Measurements from ENCODE around the gene TM4SF4.

The TM4SF4 gene, protein sequence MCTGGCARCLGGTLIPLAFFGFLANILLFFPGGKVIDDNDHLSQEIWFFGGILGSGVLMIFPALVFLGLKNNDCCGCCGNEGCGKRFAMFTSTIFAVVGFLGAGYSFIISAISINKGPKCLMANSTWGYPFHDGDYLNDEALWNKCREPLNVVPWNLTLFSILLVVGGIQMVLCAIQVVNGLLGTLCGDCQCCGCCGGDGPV

DNA sequence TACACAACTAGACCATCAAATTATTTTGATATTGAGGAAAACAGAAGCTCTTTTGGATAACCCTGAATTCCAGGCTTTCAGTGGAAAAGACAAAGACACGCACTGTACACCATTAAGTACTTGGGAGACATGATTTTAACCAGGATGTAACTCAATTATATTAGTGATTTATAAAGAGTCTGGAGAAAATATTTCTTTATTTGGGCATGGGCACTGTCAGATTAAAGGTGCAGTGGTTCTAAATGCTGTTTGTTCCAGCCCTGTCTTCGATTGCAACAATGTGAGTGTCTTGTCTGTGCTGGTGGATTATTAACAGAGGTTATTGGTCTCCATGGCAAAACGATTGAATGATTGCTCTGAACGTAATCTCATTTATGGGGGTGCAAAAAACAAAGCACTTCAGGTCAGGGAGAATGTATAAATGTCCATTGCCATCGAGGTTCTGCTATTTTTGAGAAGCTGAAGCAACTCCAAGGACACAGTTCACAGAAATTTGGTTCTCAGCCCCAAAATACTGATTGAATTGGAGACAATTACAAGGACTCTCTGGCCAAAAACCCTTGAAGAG is at the start of gene TM4SF4:
TSS of gene TM4SF4 (plus strand) at position 448 of the 568 bp plus-strand sequence. CDS start 181 bp downstream, outside the sequence.
- no peak for DNase-seq (ENCODE audit: low read depth)
- Histone ChIP-seq H3K4me3 (ENCODE audit: low read length) (no peak within 1 kb of the TSS), H3K36me3 (ENCODE audit: control insufficient read depth, insufficient read depth, low read length, severe bottlenecking) (no peaks in the 10 kb centered on the region), H3K9ac (ENCODE audit: low read length) (no peak within 1 kb of the TSS), H3K4me1 (ENCODE audit: control insufficient read depth, insufficient read depth, low read length) (peaks cover 41% of the 10 kb centered on the region), H3K9me3 (ENCODE audit: control insufficient read depth, low read length) (no peaks in the 10 kb centered on the region), H3K27me3 (replicated peaks; ENCODE audit: control insufficient read depth, insufficient read depth, low read length) (no peaks in the 10 kb centered on the region)

DNA sequence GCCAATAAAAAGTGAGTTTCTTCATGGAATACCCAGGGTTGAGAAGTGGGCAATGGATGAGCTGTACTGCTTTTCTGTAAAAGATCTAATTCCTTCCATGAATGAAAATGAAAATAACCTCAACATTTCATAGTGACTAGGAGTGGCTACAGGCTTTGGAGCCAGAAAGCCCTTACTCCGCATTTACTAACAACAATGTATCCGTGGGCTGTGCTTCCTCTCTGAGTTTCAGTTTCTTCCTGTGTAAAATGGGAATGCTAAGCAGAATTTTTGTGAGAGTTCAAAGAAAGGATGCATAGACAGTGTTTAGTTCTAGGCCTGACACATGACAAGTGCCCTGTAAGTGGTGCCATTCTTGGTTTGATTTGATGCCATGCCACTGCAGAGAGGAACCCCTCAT is 49.6 kb upstream of the TM4SF4 start:
- no peaks in the 10 kb centered on the region for H3K36me3 ChIP-seq (ENCODE audit: control insufficient read depth, insufficient read depth, low read length, severe bottlenecking)
- H3K9ac ChIP-seq (ENCODE audit: low read length), result no peak overlapping the region
- no peaks in the 10 kb centered on the region for H3K4me1 ChIP-seq (ENCODE audit: control insufficient read depth, insufficient read depth, low read length)
- H3K27me3 ChIP-seq (replicated peaks; ENCODE audit: control insufficient read depth, insufficient read depth, low read length), result no peaks in the 10 kb centered on the region
- no peak for DNase-seq (ENCODE audit: low read depth)
- no peak overlapping the region for H3K4me3 ChIP-seq (ENCODE audit: low read length)
- H3K9me3 ChIP-seq (ENCODE audit: control insufficient read depth, low read length), result no peaks in the 10 kb centered on the region

DNA sequence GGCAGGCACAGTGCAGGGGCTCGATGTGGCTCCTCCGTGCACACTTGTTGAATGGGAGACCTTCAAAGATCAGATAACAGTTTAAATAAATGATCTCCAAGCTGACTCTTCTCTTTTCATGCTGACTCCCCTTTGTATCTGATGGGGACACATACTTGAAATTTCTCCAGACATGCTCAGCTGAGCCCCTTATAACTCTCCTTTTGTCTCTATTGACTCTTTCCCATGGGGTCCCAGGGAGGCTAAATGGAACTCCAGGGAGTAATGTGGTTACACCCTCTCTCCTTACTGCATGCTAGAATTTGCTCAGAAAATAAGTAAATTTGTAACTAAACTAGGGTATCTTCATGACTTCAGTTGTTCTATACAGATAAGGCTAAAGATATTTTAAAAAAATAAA is 48.2 kb upstream of the TM4SF4 start:
- Histone ChIP-seq H3K4me3 (ENCODE audit: low read length) (no peak overlapping the region), H3K27me3 (replicated peaks; ENCODE audit: control insufficient read depth, insufficient read depth, low read length) (no peaks in the 10 kb centered on the region), H3K9me3 (ENCODE audit: control insufficient read depth, low read length) (no peaks in the 10 kb centered on the region), H3K36me3 (ENCODE audit: control insufficient read depth, insufficient read depth, low read length, severe bottlenecking) (no peaks in the 10 kb centered on the region), H3K9ac (ENCODE audit: low read length) (no peak overlapping the region), H3K4me1 (ENCODE audit: control insufficient read depth, insufficient read depth, low read length) (no peaks in the 10 kb centered on the region)
- no peak for DNase-seq (ENCODE audit: low read depth)

DNA sequence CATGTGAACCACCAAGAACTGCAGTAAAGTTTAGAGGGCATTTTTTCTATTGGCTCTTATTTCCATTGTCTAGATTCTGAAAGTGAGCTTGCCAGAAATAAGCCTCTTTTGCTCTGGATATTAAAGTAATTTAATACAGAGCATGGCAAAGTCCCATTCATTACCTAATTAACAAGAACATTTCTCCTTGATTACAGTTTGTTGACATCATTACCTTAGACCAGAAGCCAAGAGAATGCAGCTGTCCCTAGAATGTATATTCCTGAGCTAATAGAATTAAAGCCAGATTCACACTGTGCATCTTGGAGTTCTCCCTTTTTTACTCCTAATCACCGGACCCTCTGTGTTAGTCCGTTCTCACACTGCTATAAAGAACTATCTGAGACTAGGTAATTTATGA is 46.4 kb upstream of the TM4SF4 start:
- Histone ChIP-seq H3K9me3 (ENCODE audit: control insufficient read depth, low read length) (no peaks in the 10 kb centered on the region), H3K4me1 (ENCODE audit: control insufficient read depth, insufficient read depth, low read length) (no peaks in the 10 kb centered on the region), H3K4me3 (ENCODE audit: low read length) (no peak overlapping the region), H3K36me3 (ENCODE audit: control insufficient read depth, insufficient read depth, low read length, severe bottlenecking) (no peaks in the 10 kb centered on the region), H3K27me3 (replicated peaks; ENCODE audit: control insufficient read depth, insufficient read depth, low read length) (no peaks in the 10 kb centered on the region), H3K9ac (ENCODE audit: low read length) (no peak overlapping the region)
- DNase-seq (ENCODE audit: low read depth), result no peak

DNA sequence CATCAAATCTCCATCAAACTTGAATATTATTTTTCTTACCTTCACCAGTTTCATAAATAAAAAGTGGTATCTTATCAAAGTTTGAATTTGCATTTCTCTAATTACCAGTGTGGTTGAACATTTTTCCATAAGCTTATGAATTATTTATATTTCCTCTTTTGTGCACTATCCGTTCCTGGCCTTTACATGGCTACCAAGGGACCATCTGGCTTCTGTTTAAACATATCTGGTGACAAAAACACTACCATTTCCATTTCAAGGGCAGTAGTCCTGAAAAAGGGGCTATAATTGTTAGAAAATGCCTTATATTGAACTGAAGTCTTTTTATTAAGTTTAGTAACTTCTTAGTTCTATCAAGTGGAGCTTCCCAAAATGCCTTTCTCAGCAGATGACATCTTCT is 44.3 kb upstream of the TM4SF4 start:
- H3K9ac ChIP-seq (ENCODE audit: low read length), result no peak overlapping the region
- no peak for DNase-seq (ENCODE audit: low read depth)

DNA sequence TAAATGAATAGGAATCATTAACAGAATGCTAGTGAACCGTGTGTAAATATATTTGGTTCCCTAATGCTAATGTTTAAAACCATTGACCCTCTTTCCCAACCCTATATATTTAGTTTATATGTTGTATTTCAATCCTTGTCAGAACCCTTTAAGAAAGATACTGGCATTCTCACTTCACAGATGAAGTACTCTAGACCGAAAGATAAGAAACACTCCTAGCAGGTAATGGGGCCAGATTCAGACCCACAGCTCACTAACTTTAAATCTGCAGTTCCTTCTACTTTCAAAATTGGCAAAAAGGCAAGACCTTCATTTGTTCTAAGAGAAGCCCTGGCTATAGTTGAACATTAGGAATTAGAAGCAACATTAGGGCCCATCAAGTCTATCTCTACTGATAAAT is 42.3 kb upstream of the TM4SF4 start:
- Histone ChIP-seq H3K4me3 (ENCODE audit: low read length) (no peak overlapping the region), H3K27me3 (replicated peaks; ENCODE audit: control insufficient read depth, insufficient read depth, low read length) (no peaks in the 10 kb centered on the region), H3K9me3 (ENCODE audit: control insufficient read depth, low read length) (peaks cover 5% of the 10 kb centered on the region), H3K36me3 (ENCODE audit: control insufficient read depth, insufficient read depth, low read length, severe bottlenecking) (no peaks in the 10 kb centered on the region), H3K9ac (ENCODE audit: low read length) (no peak overlapping the region), H3K4me1 (ENCODE audit: control insufficient read depth, insufficient read depth, low read length) (peaks cover 2% of the 10 kb centered on the region)
- DNase-seq (ENCODE audit: low read depth), result no peak

More for the DNA sequence above, 44.3 kb upstream of the TM4SF4 start:
- Histone ChIP-seq H3K36me3 (ENCODE audit: control insufficient read depth, insufficient read depth, low read length, severe bottlenecking) (no peaks in the 10 kb centered on the region), H3K4me1 (ENCODE audit: control insufficient read depth, insufficient read depth, low read length) (no peaks in the 10 kb centered on the region), H3K27me3 (replicated peaks; ENCODE audit: control insufficient read depth, insufficient read depth, low read length) (no peaks in the 10 kb centered on the region), H3K9me3 (ENCODE audit: control insufficient read depth, low read length) (peaks cover 5% of the 10 kb centered on the region), H3K4me3 (ENCODE audit: low read length) (no peak overlapping the region)

DNA sequence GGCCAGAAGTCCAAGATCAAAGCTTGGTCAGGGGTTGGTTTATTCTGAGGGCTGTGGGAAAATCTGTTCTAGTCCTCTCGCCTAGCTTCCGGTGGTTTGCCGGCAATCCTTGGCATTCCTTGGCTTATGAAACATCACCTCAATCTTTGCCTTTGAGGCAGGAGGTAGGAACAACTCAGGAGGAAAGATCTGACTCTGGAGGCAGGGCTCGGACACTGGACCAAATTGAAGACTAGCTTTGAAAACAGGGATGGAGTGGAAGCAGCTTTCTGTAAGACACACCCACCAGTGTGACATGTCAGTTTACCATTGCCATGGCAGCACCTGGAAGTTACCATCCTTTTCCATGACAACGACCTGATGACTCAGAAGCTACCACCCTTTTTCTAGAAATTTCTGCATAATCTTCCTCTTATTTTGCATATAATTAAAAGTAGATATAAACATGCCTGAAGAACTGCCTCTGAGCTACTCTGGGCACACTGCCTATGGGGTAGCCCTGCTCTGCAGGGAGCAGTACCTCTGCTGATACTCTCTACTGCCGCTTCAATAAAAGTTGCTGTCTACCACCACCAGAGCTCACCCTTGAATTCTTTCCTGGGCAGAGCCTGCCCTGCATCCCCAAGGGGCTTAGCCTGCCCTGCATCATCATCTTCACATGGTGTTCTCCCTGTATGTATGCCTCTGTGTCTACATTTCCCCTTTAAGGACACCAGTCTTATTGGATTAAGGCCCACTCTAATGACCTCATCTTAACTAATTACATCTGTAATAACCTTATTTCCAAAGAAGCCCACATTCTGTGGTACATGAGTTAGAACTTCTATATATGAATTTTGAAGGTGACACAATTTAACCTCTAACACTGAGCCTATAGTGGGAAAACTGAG is 38.3 kb upstream of the TM4SF4 start:
- Histone ChIP-seq H3K27me3 (replicated peaks; ENCODE audit: control insufficient read depth, insufficient read depth, low read length) (no peaks in the 10 kb centered on the region), H3K4me1 (ENCODE audit: control insufficient read depth, insufficient read depth, low read length) (peaks cover 15% of the 10 kb centered on the region), H3K36me3 (ENCODE audit: control insufficient read depth, insufficient read depth, low read length, severe bottlenecking) (no peaks in the 10 kb centered on the region), H3K9me3 (ENCODE audit: control insufficient read depth, low read length) (peaks cover 5% of the 10 kb centered on the region), H3K4me3 (ENCODE audit: low read length) (no peak overlapping the region), H3K9ac (ENCODE audit: low read length) (no peak overlapping the region)
- DNase-seq (ENCODE audit: low read depth), result no peak

DNA sequence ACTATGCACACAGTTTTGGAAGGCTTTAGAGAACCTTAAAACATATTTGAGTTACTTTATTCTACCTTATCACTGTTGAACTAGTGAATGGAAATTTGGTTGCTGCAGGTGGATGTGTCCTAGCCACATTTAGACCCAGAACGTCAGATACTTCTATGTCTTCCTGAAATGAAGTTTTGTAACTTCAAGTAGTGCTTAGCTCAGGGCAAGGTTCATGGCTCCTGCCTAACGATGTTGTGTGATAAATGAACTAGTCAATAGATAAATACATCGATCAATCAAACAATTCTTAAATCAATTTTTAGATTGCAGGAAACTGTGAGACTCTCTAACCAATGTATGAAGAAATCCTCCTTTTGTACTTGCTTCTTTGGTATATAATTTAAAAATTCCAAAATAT is 37.2 kb upstream of the TM4SF4 start:
- Histone ChIP-seq H3K4me1 (ENCODE audit: control insufficient read depth, insufficient read depth, low read length) (peaks cover 17% of the 10 kb centered on the region), H3K36me3 (ENCODE audit: control insufficient read depth, insufficient read depth, low read length, severe bottlenecking) (no peaks in the 10 kb centered on the region), H3K27me3 (replicated peaks; ENCODE audit: control insufficient read depth, insufficient read depth, low read length) (no peaks in the 10 kb centered on the region), H3K9ac (ENCODE audit: low read length) (no peak overlapping the region), H3K4me3 (ENCODE audit: low read length) (no peak overlapping the region), H3K9me3 (ENCODE audit: control insufficient read depth, low read length) (peaks cover 5% of the 10 kb centered on the region)
- DNase-seq (ENCODE audit: low read depth), result no peak

DNA sequence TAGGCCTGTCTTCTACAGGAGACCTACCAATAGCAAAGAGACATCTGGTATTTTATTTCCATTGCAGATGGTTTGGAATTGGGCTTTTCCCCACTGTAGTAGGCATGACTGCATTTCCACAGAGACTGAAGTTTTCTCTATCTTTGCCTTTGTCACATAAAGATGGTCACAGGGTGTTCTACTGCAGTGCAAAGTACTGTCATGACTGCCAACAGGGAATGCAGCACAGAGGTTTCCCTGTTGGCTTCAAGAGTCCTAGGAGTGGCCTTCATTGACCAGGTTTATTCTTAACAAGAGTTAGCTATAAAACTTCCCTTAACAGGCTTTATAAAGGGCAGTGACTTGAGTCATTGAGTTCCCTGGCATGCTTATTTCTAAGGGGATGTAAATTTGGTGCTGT is 36.8 kb upstream of the TM4SF4 start:
- no peak overlapping the region for H3K4me3 ChIP-seq (ENCODE audit: low read length)
- H3K9ac ChIP-seq (ENCODE audit: low read length), result no peak overlapping the region
- no peaks in the 10 kb centered on the region for H3K27me3 ChIP-seq (replicated peaks; ENCODE audit: control insufficient read depth, insufficient read depth, low read length)
- H3K4me1 ChIP-seq (ENCODE audit: control insufficient read depth, insufficient read depth, low read length), result peaks cover 21% of the 10 kb centered on the region
- H3K9me3 ChIP-seq (ENCODE audit: control insufficient read depth, low read length), result peaks cover 5% of the 10 kb centered on the region
- no peaks in the 10 kb centered on the region for H3K36me3 ChIP-seq (ENCODE audit: control insufficient read depth, insufficient read depth, low read length, severe bottlenecking)
- DNase-seq (ENCODE audit: low read depth), result no peak

DNA sequence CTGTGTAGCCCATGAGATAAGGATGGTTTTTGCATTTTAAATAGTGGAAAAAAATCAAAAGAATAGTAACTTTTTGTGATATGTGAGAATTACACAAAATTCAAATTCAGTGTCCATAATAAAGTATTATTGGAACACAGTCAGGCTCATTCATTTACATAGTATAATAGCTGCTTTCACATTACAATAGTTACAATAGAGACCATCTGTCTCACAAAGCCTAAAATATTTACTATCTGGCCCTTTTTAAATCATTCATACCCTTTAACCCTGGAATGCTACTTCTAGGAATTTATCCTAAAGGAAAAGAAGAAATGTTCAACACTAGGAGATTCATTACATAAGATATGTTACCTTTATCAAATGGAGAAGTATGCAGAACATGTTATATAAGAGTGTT is 35.5 kb upstream of the TM4SF4 start:
- Histone ChIP-seq H3K4me3 (ENCODE audit: low read length) (no peak overlapping the region), H3K27me3 (replicated peaks; ENCODE audit: control insufficient read depth, insufficient read depth, low read length) (no peaks in the 10 kb centered on the region), H3K9me3 (ENCODE audit: control insufficient read depth, low read length) (peaks cover 5% of the 10 kb centered on the region), H3K9ac (ENCODE audit: low read length) (no peak overlapping the region), H3K4me1 (ENCODE audit: control insufficient read depth, insufficient read depth, low read length) (peaks cover 30% of the 10 kb centered on the region), H3K36me3 (ENCODE audit: control insufficient read depth, insufficient read depth, low read length, severe bottlenecking) (no peaks in the 10 kb centered on the region)
- no peak for DNase-seq (ENCODE audit: low read depth)

DNA sequence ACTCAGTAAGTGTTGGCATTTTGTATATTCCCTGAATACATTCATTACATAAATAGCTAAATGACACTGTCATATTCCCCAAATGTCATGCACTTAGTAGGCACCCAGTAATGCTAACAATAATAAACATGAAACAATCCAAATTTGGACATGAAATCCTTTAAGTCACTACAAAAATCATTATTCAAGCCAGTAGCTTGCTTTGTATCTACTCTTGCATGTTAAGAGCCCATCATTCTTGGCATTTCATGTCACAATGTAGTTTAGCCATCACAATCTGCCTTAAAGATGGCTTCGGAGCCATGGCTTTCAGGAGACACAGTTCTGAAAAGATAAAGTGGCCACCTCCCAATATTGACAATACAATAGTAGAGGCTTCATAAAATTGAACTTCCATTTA is 32.9 kb upstream of the TM4SF4 start:
- no peak for DNase-seq (ENCODE audit: low read depth)
- no peaks in the 10 kb centered on the region for H3K9me3 ChIP-seq (ENCODE audit: control insufficient read depth, low read length)
- no peaks in the 10 kb centered on the region for H3K27me3 ChIP-seq (replicated peaks; ENCODE audit: control insufficient read depth, insufficient read depth, low read length)

More for the DNA sequence above, 32.9 kb upstream of the TM4SF4 start:
- Histone ChIP-seq H3K4me1 (ENCODE audit: control insufficient read depth, insufficient read depth, low read length) (peaks cover 30% of the 10 kb centered on the region), H3K4me3 (ENCODE audit: low read length) (no peak overlapping the region), H3K36me3 (ENCODE audit: control insufficient read depth, insufficient read depth, low read length, severe bottlenecking) (no peaks in the 10 kb centered on the region), H3K9ac (ENCODE audit: low read length) (no peak overlapping the region)

Data from adipocyte (in vitro differentiated cells).